Measurements from ENCODE around the gene PRDM13. TPM values are rescaled to one million over a fixed set of nuclear protein-coding genes. Genes with fewer than 3 reads are reported as not detected.
A peak's percentile ranks its signal among the peaks of the same experiment; 100 is the strongest.
"Not testable (repeated sequence)": the region's sequence is repeated elsewhere in the genome, so short reads cannot be mapped to it uniquely, and the experiment has no call there.

The PRDM13 gene
- total RNA-seq, 1 donor: not detected

GRCh38 chr6:99590728-99591672 is 15.6 kb upstream of the PRDM13 start:
- DNase-seq (ENCODE audit: low read depth): no peak
- H3K4me3 ChIP-seq (ENCODE audit: low read depth, low read length): no peak overlapping the region
- TF ChIP-seq CTCF (IDR thresholded peaks at IDR 0.05; ENCODE audit: insufficient read depth, low read depth, low read length): no peak

- no peak for TF ChIP-seq CTCF (IDR thresholded peaks at IDR 0.05; ENCODE audit: insufficient read depth, low read depth, low read length)
- no peak overlapping the region for H3K4me3 ChIP-seq (ENCODE audit: low read depth, low read length)
- DNase-seq (ENCODE audit: low read depth): no peak
Observed at GRCh38 chr6:99591673-99592364, 14.8 kb upstream of the PRDM13 start.

GRCh38 chr6:99592900-99593299 is 13.7 kb upstream of the PRDM13 start:
- no peak overlapping the region for H3K4me3 ChIP-seq (ENCODE audit: low read depth, low read length)
- TF ChIP-seq CTCF (IDR thresholded peaks at IDR 0.05; ENCODE audit: insufficient read depth, low read depth, low read length): no peak
- DNase-seq (ENCODE audit: low read depth): peak; percentile 62

- DNase-seq (ENCODE audit: low read depth); H3K4me3 ChIP-seq (ENCODE audit: low read depth, low read length): not testable (repeated sequence)
Observed at GRCh38 chr6:99594696-99595095, 11.9 kb upstream of the PRDM13 start.

GRCh38 chr6:99602520-99603420 is 3.9 kb upstream of the PRDM13 start:
- peak overlapping the region; percentile 26 for H3K4me3 ChIP-seq (ENCODE audit: low read depth, low read length)
- DNase-seq (ENCODE audit: low read depth): no peak
- no peak for TF ChIP-seq CTCF (IDR thresholded peaks at IDR 0.05; ENCODE audit: insufficient read depth, low read depth, low read length)

- DNase-seq (ENCODE audit: low read depth): peak; percentile 12
- TF ChIP-seq CTCF (IDR thresholded peaks at IDR 0.05; ENCODE audit: insufficient read depth, low read depth, low read length): no peak
- H3K4me3 ChIP-seq (ENCODE audit: low read depth, low read length): peak overlapping the region; percentile 26
Observed at GRCh38 chr6:99603421-99604165, 3.0 kb upstream of the PRDM13 start.
